CD4-positive, alpha-beta T cell treated with Interleukin-4 for 4 hours (primary cell): ENCODE results near the gene SNAPIN.
A peak's percentile ranks its signal among the peaks of the same experiment; 100 is the strongest.

Experiments
- DNase-seq: peaks from one replicate; pipeline ENCODE4 v3.0.0-alpha.2; 2020

SNAPIN gene

GRCh38 chr1:153658400-153659174 is at the start of gene SNAPIN:
Gene SNAPIN, plus strand, starts transcription at chr1:153658703. Its CDS starts 41 bp downstream, at chr1:153658744.
- DNase-seq: peak; percentile 88

GRCh38 chr1:153608742-153609584 is 49.5 kb upstream of the SNAPIN start:
- DNase-seq: no peak

GRCh38 chr1:153609585-153609907 is 49.0 kb upstream of the SNAPIN start:
- DNase-seq: no peak

GRCh38 chr1:153610334-153610733 is 48.2 kb upstream of the SNAPIN start:
- DNase-seq: no peak

- DNase-seq: no peak
Observed at GRCh38 chr1:153610811-153611301, 47.6 kb upstream of the SNAPIN start.

- DNase-seq: no peak
Observed at GRCh38 chr1:153611356-153611755, 47.1 kb upstream of the SNAPIN start.

- no peak for DNase-seq
Observed at GRCh38 chr1:153612111-153612754, 46.3 kb upstream of the SNAPIN start.

GRCh38 chr1:153612755-153613331 is 45.7 kb upstream of the SNAPIN start, which contains the start of gene S100A16:
Gene S100A16, minus strand, starts transcription at chr1:153613137. Its CDS starts 4,986 bp downstream, at chr1:153608151.
- DNase-seq: no peak

- DNase-seq: no peak
Observed at GRCh38 chr1:153613406-153613805, 45.1 kb upstream of the SNAPIN start.

- DNase-seq: no peak
Observed at GRCh38 chr1:153614189-153614900, 44.2 kb upstream of the SNAPIN start.

- DNase-seq: no peak
Observed at GRCh38 chr1:153614906-153615305, 43.6 kb upstream of the SNAPIN start.

GRCh38 chr1:153615406-153615805 is 43.1 kb upstream of the SNAPIN start:
- DNase-seq: no peak

- DNase-seq: no peak
Observed at GRCh38 chr1:153616144-153616916, 42.2 kb upstream of the SNAPIN start, which contains the start of gene S100A14. Gene S100A14, minus strand, starts transcription at chr1:153616325. Its CDS starts 467 bp downstream, at chr1:153615858.

- DNase-seq: no peak
Observed at GRCh38 chr1:153616917-153617311, 41.6 kb upstream of the SNAPIN start.

GRCh38 chr1:153617663-153618062 is 40.8 kb upstream of the SNAPIN start:
- peak; percentile 55 for DNase-seq

GRCh38 chr1:153619171-153619570 is 39.3 kb upstream of the SNAPIN start:
- no peak for DNase-seq

GRCh38 chr1:153623101-153623500 is 35.4 kb upstream of the SNAPIN start:
- DNase-seq: no peak

- no peak for DNase-seq
Observed at GRCh38 chr1:153624965-153625611, 33.4 kb upstream of the SNAPIN start.

GRCh38 chr1:153626477-153626903 is 32.0 kb upstream of the SNAPIN start:
- no peak for DNase-seq

- DNase-seq: no peak
Observed at GRCh38 chr1:153626904-153627714, 31.4 kb upstream of the SNAPIN start, which contains the start of gene S100A13. Gene S100A13, minus strand, starts transcription at chr1:153627505. Its CDS starts 1,033 bp downstream, at chr1:153626472.
